ENCODE results near the gene MACF1.

Gene MACF1

GRCh38 chr1:39238476-39238875, 34.0 kb downstream of the MACF1 start:
- DNase-seq: peak; percentile 76
- in situ Hi-C loops (cut with HindIII; ENCODE audit: low pct_ligation_motif_present, low sequenced_read_pairs): no loop called here

GRCh38 chr1:39239968-39240367, 35.5 kb downstream of the MACF1 start:
- H3K27me3 ChIP-seq (replicated peaks): no peaks in the 10 kb centered on the region
- DNase-seq: no peak
- no peak for TF ChIP-seq CTCF (IDR thresholded peaks at IDR 0.05; ENCODE audit: low read depth, low read length, missing control alignments)
- in situ Hi-C loops (cut with HindIII; ENCODE audit: low pct_ligation_motif_present, low sequenced_read_pairs): no loop called here
- H3K27ac ChIP-seq: no peak overlapping the region
- no peak overlapping the region for H3K4me3 ChIP-seq (ENCODE audit: low read depth, low read length)
- peaks cover 13% of the 10 kb centered on the region for H3K36me3 ChIP-seq (replicated peaks)

More at GRCh38 chr1:39238476-39238875, 34.0 kb downstream of the MACF1 start:
- H3K4me3 ChIP-seq (ENCODE audit: low read depth, low read length): no peak overlapping the region
- TF ChIP-seq CTCF (IDR thresholded peaks at IDR 0.05; ENCODE audit: low read depth, low read length, missing control alignments): no peak
- H3K36me3 ChIP-seq (replicated peaks): peaks cover 14% of the 10 kb centered on the region
- H3K27ac ChIP-seq: no peak overlapping the region
- H3K27me3 ChIP-seq (replicated peaks): no peaks in the 10 kb centered on the region

GRCh38 chr1:39243302-39243701, 38.8 kb downstream of the MACF1 start:
- TF ChIP-seq CTCF (IDR thresholded peaks at IDR 0.05; ENCODE audit: low read depth, low read length, missing control alignments): no peak
- DNase-seq: no peak
- H3K27ac ChIP-seq: no peak overlapping the region
- no peaks in the 10 kb centered on the region for H3K36me3 ChIP-seq (replicated peaks)
- H3K27me3 ChIP-seq (replicated peaks): no peaks in the 10 kb centered on the region
- in situ Hi-C loops (cut with HindIII; ENCODE audit: low pct_ligation_motif_present, low sequenced_read_pairs): no loop called here
- H3K4me3 ChIP-seq (ENCODE audit: low read depth, low read length): no peak overlapping the region

GRCh38 chr1:39250460-39251240, 46.2 kb downstream of the MACF1 start:
- TF ChIP-seq CTCF (IDR thresholded peaks at IDR 0.05; ENCODE audit: low read depth, low read length, missing control alignments): no peak
- Histone ChIP-seq H3K27ac (no peak overlapping the region), H3K4me3 (ENCODE audit: low read depth, low read length) (no peak overlapping the region), H3K27me3 (replicated peaks) (no peaks in the 10 kb centered on the region), H3K36me3 (replicated peaks) (peaks cover 20% of the 10 kb centered on the region)
- in situ Hi-C loops (cut with HindIII; ENCODE audit: low pct_ligation_motif_present, low sequenced_read_pairs): no loop called here
- DNase-seq: no peak

GRCh38 chr1:39255222-39255621, 50.7 kb downstream of the MACF1 start:
- H3K27me3 ChIP-seq (replicated peaks): no peaks in the 10 kb centered on the region
- TF ChIP-seq CTCF (IDR thresholded peaks at IDR 0.05; ENCODE audit: low read depth, low read length, missing control alignments): no peak
- no peak overlapping the region for H3K4me3 ChIP-seq (ENCODE audit: low read depth, low read length)
- peaks cover 53% of the 10 kb centered on the region for H3K36me3 ChIP-seq (replicated peaks)
- peak overlapping the region; percentile 17 for H3K27ac ChIP-seq
- in situ Hi-C loops (cut with HindIII; ENCODE audit: low pct_ligation_motif_present, low sequenced_read_pairs): no loop called here
- DNase-seq: no peak
